NB4 (cell line): ENCODE data around the gene FHIT.

ENCODE experiments used
- DNase-seq: peaks from one replicate; pipeline ENCODE4 v3.0.0; 2010; ENCODE audit warnings: low read depth
- H3K4me3 ChIP-seq: one replicate; pipeline ENCODE4 v1.5.1; 2011; ENCODE audit warnings: mild to moderate bottlenecking, low read depth, low read length, moderate library complexity
- CTCF ChIP-seq: IDR thresholded peaks from one replicate; pipeline ENCODE4 v1.5.1; 2012; ENCODE audit warnings: low read depth, low read length
- MYC ChIP-seq: IDR thresholded peaks from 2 replicates; pipeline ENCODE4 v1.6.1; 2011; ENCODE audit warnings: low read depth, low read length
- POLR2A ChIP-seq: IDR thresholded peaks from 2 replicates; pipeline ENCODE4 v1.6.1; 2011; ENCODE audit warnings: mild to moderate bottlenecking; ENCODE audit not compliant: insufficient read length; ENCODE audit errors: extremely low read depth
- TF ChIP-seq, protein P1 (sequence below): IDR thresholded peaks from 2 replicates; pipeline ENCODE4 v1.6.1; 2011; ENCODE audit warnings: low read depth, low read length

Gene FHIT

GRCh38 chr3:59970376-59970775 is 1280.9 kb downstream of the FHIT start:
- no peak for DNase-seq
- TF ChIP-seq POLR2A, result no peak
- TF ChIP-seq MYC, result no peak
- TF ChIP-seq, protein P1, sequence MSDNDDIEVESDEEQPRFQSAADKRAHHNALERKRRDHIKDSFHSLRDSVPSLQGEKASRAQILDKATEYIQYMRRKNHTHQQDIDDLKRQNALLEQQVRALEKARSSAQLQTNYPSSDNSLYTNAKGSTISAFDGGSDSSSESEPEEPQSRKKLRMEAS, result no peak
- TF ChIP-seq CTCF, result no peak

DNA sequence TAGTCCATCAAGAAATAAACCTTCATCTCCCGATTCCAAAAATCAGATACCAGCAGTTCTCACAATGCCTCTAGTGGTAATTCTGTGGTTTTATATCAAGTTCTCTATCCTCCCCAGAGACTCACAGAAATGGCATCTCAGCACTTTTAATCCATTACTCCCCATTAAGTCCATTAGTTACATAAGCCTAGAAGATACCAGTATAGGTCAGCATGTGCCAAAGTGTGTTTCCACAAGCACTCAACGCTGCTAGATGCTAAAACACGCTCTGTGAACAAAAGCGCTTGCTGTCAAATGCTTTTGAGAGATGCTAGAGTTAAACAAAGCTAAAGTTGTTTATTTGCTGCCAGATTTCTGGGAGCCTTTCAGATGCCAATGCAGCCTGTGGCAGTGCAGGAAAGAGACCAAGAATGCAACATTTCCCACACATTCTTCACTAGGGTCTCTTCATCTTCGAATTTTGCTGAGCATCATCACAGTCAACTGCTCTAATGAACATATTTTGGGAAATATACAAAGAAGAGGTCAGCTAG is 1282.7 kb downstream of the FHIT start:
- no peak for TF ChIP-seq MYC
- TF ChIP-seq CTCF, result no peak
- TF ChIP-seq POLR2A, result no peak
- TF ChIP-seq, protein P1, result no peak
- DNase-seq, result no peak
- H3K4me3 ChIP-seq, result no peak overlapping the region

More at GRCh38 chr3:59970376-59970775, 1280.9 kb downstream of the FHIT start:
- H3K4me3 ChIP-seq, result no peak overlapping the region

GRCh38 chr3:59963676-59964075 is 1287.6 kb downstream of the FHIT start:
- DNase-seq, result no peak
- TF ChIP-seq MYC, result no peak
- TF ChIP-seq, protein P1, result no peak

DNA sequence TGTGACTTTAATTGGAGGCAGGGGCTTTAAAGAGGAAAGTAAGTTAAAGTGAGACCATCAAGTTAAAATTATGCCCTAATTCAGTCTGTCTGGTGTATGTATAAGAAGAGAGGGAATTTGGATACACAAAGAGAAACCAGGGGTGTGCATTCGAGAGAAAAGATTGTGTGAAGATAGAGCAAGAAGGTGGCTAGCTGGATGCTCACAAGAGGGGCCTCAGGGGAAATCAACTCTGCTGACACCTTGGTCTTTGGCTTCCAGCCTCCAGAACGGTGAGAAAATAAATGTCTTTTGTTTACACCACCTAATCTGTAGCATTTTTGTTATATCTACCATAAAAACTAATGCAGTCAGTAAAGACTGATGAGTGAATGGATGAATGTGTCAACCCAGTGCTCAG is 1294.1 kb downstream of the FHIT start:
- no peak for TF ChIP-seq CTCF
- no peak for TF ChIP-seq POLR2A
- no peak for TF ChIP-seq MYC
- TF ChIP-seq, protein P1, result no peak
- no peak for DNase-seq
- no peak overlapping the region for H3K4me3 ChIP-seq

More at GRCh38 chr3:59963676-59964075, 1287.6 kb downstream of the FHIT start:
- no peak overlapping the region for H3K4me3 ChIP-seq

DNA sequence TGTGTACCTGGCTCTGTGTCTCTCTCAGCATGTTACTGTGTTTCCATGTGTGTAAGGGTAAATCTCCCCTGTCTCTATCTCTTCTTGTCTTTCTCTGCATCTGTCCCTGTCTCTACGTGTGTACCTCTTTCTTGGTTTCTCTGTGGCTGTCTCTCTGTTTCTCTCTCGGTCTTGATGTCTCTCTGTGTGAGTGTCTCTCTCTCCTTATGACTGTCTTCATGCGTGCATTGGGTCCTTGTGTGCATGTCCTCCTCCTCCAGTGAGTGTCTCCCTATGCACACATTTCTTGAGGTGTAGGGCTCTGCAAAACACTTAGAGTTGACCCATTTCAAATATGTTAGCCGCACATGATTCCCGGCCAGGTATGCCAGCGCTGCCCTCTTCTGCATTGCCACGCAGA is 1298.1 kb downstream of the FHIT start:
- no peak for DNase-seq
- H3K4me3 ChIP-seq, result no peak overlapping the region
- TF ChIP-seq, protein P1, result no peak

GRCh38 chr3:59949311-59949710 is 1301.9 kb downstream of the FHIT start:
- TF ChIP-seq MYC, result no peak
- TF ChIP-seq, protein P1, result no peak
- no peak for TF ChIP-seq POLR2A
- no peak for TF ChIP-seq CTCF
- no peak overlapping the region for H3K4me3 ChIP-seq
- DNase-seq, result no peak

- no peak for TF ChIP-seq POLR2A
- no peak for TF ChIP-seq MYC
- no peak for TF ChIP-seq CTCF
- TF ChIP-seq, protein P1, result no peak
- H3K4me3 ChIP-seq, result no peak overlapping the region
- no peak for DNase-seq
Measured at GRCh38 chr3:59946401-59946800, 1304.9 kb downstream of the FHIT start.
